IPS-18a (cell line): ENCODE results near the gene IL36G.
"Not testable (repeated sequence)": the region's sequence is repeated elsewhere in the genome, so short reads cannot be mapped to it uniquely, and the experiment has no call there.

Experiments used
- H3K27ac ChIP-seq: one replicate; pipeline ENCODE4 v1.5.1; 2013; ENCODE audit warnings: low read length
- H3K27me3 ChIP-seq: one replicate; pipeline ENCODE4 v1.6.1; 2013; ENCODE audit warnings: mild to moderate bottlenecking, low read length; ENCODE audit not compliant: control insufficient read depth, insufficient read depth
- H3K36me3 ChIP-seq: one replicate; pipeline ENCODE4 v1.6.1; 2013; ENCODE audit warnings: low read depth, low read length; ENCODE audit not compliant: control insufficient read depth
- H3K4me1 ChIP-seq: one replicate; pipeline ENCODE4 v1.6.1; 2013; ENCODE audit warnings: low read depth, low read length; ENCODE audit not compliant: control insufficient read depth
- H3K4me3 ChIP-seq: one replicate; pipeline ENCODE4 v1.5.1; 2013; ENCODE audit warnings: low read length
- H3K9ac ChIP-seq: one replicate; pipeline ENCODE4 v1.6.1; 2013; ENCODE audit warnings: mild to moderate bottlenecking, low read length, moderate library complexity
- H3K9me3 ChIP-seq: one replicate; pipeline ENCODE4 v1.6.1; 2013; ENCODE audit warnings: low read depth, low read length; ENCODE audit not compliant: control insufficient read depth

Gene IL36G

DNA sequence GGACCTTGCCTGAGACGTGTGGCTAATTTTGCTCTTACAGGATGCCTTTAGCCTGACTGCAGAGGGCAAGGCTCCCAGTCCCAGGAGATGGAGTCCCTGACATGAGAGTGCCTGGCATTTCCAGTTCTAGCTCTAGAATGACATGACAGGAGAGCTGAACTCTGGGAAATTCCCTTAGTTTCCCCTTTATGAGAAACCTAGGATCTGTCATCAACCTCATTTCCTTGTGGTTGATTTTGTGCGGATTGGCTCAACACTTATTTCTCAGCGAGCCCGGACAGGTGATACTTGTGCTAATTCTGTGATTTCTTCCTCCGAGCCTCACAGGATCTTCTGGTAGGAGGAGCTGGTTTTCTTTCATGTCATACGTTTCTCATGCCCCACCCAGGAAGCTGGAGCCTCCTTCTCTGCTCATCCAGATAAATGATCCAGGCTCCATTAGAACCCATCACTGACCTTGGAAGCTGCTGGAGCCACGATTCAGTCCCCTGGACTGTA is at the start of gene IL36G:
IL36G (plus strand) TSS at position 448 of the 498 bp plus-strand sequence. CDS start 633 bp downstream, outside the sequence.
- Histone ChIP-seq H3K4me3 (no peak within 1 kb of the TSS), H3K9me3 (no peaks in the 10 kb centered on the region), H3K27ac (no peak within 1 kb of the TSS), H3K9ac (no peak within 1 kb of the TSS), H3K4me1 (no peaks in the 10 kb centered on the region), H3K27me3 (no peaks in the 10 kb centered on the region), H3K36me3 (no peaks in the 10 kb centered on the region)

DNA sequence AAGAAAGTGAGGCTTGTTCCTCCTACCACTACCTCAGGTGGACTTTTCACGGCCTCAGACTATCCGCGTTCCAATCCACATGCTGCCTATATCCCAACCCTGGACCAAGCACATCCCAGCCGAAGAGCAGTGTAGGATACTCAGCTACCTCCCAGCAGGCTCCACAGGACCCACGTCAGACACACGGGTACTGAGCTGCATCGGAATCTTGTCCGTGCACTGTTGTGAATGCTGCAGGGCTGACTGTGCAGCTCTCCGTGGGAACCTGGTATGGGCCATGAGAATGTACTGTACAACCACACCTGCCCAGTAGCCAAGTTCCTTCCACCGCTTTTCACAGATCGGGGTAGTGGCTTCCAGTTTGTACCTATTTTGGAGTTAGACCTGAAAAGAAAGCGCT is 44.5 kb upstream of the IL36G start:
- Histone ChIP-seq H3K4me3 (no peak overlapping the region), H3K27me3 (no peaks in the 10 kb centered on the region), H3K36me3 (no peaks in the 10 kb centered on the region), H3K9me3 (no peaks in the 10 kb centered on the region), H3K27ac (no peak overlapping the region), H3K4me1 (no peaks in the 10 kb centered on the region), H3K9ac (no peak overlapping the region)

DNA sequence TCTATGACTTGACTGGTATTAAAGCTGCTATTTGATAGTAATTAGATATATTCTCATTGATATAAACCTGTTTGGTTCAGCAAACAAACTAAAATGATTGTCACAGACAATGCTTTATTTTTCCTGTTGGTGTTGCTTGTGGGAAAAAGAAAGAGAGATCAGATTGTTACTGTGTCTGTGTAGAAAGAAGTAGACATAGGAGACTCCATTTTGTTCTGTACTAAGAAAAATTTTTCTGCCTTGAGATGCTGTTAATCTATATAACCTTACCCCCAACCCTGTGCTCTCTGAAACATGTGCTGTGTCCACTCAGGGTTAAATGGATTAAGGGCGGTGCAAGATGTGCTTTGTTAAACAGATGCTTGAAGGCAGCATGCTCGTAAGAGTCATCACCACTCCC is 43.7 kb upstream of the IL36G start:
- H3K27ac ChIP-seq, H3K9me3 ChIP-seq, H3K9ac ChIP-seq, H3K4me1 ChIP-seq, H3K27me3 ChIP-seq, H3K4me3 ChIP-seq, H3K36me3 ChIP-seq: not testable (repeated sequence)

DNA sequence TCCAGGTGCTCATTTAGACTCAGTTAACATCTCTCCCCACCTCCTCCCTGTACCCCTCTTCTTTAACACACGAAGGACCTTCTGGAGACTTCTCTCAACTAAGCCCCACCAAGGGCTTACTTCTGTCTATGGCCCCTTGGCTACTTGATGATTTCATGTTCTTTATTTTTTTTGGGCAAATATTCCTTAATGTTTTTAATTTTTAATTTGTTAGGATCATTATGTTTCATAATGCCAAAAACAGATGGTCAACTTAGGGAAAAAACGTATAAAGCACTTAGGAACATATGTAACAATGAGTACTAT is 40.9 kb upstream of the IL36G start:
- Histone ChIP-seq H3K27me3 (no peaks in the 10 kb centered on the region), H3K9me3 (no peaks in the 10 kb centered on the region), H3K4me3 (no peak overlapping the region), H3K36me3 (no peaks in the 10 kb centered on the region), H3K4me1 (no peaks in the 10 kb centered on the region), H3K9ac (no peak overlapping the region), H3K27ac (no peak overlapping the region)

DNA sequence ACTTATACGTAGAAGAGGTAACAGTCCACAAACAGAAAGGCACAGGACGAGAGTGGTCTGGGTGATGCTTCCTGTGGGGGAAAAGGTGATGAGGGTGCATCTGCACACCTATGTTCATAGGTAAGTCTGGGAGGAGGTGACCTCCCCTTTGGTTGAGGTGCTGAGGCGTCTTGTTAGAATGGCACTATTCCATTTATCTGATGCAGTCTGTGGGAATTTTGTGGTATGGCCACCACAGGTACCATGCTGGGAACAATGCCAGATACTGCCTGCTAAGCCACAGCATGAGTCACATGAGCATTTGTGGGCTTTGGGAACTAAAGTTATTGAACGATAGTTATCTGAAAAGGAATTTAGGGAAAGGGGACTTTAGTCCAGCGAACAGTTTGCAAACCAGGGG is 38.9 kb upstream of the IL36G start:
- Histone ChIP-seq H3K4me3 (no peak overlapping the region), H3K9me3 (no peaks in the 10 kb centered on the region), H3K27me3 (no peaks in the 10 kb centered on the region), H3K4me1 (no peaks in the 10 kb centered on the region), H3K27ac (no peak overlapping the region), H3K9ac (no peak overlapping the region), H3K36me3 (no peaks in the 10 kb centered on the region)

DNA sequence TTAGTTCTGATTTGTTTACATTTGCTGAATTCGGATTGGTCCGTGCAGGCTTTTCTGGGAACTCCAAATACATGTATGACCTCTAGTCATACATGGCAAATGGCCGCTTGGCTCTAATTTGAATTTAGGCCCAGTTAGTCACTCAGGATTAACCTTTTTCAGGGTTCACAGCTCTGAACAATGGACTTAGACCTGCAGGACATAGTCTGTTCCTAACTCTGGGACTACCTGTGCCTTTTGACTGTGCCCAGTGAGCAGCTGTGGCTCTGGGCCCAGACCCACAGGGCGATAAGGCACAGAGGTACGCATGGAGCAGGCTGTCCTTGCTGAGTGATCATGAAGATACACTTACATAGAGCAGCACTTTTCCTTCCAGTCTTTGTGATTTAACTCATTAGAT is 38.4 kb upstream of the IL36G start:
- H3K36me3 ChIP-seq: no peaks in the 10 kb centered on the region
- no peak overlapping the region for H3K9ac ChIP-seq
- H3K4me3 ChIP-seq: no peak overlapping the region
- no peaks in the 10 kb centered on the region for H3K27me3 ChIP-seq
- no peaks in the 10 kb centered on the region for H3K9me3 ChIP-seq
- no peak overlapping the region for H3K27ac ChIP-seq
- H3K4me1 ChIP-seq: no peaks in the 10 kb centered on the region

DNA sequence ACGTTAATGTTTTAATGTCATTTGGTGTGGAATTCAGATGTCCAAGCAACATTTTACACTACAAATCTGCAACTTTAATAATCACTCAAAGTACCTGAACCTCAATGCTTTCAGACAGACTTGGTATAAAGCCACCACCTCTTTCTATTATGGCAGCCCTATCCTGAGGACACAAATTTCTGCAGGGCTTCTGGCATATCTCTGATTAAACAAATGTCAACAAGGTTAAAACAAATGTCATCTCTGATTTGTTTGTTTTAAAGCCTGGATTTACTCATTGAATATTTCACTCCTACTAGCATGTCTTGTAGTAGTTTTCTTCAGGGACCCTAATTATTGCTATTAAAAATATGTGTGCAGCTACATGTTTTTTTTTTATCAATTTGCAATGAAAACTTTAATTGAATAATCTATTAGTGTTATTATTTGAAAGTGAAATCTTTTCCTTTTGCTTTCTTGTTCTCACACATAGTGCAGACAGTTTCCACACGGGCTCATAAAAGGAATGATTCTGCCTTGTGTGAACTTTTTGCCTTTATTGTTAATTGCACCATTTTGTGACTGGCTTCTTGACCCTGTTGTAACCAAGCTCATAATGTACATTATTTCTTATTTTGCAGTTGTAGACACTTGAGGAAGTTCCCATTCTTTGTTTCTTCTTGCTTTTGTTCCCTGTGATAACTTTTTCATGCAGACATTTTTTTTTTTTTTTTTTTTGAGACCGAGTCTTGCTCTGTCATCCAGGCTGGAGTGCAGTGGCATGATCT is 36.8 kb upstream of the IL36G start:
- H3K4me1 ChIP-seq: no peaks in the 10 kb centered on the region
- H3K27ac ChIP-seq: no peak overlapping the region
- no peak overlapping the region for H3K9ac ChIP-seq
- H3K27me3 ChIP-seq: no peaks in the 10 kb centered on the region
- no peak overlapping the region for H3K4me3 ChIP-seq
- no peaks in the 10 kb centered on the region for H3K36me3 ChIP-seq
- peaks cover 6% of the 10 kb centered on the region for H3K9me3 ChIP-seq

DNA sequence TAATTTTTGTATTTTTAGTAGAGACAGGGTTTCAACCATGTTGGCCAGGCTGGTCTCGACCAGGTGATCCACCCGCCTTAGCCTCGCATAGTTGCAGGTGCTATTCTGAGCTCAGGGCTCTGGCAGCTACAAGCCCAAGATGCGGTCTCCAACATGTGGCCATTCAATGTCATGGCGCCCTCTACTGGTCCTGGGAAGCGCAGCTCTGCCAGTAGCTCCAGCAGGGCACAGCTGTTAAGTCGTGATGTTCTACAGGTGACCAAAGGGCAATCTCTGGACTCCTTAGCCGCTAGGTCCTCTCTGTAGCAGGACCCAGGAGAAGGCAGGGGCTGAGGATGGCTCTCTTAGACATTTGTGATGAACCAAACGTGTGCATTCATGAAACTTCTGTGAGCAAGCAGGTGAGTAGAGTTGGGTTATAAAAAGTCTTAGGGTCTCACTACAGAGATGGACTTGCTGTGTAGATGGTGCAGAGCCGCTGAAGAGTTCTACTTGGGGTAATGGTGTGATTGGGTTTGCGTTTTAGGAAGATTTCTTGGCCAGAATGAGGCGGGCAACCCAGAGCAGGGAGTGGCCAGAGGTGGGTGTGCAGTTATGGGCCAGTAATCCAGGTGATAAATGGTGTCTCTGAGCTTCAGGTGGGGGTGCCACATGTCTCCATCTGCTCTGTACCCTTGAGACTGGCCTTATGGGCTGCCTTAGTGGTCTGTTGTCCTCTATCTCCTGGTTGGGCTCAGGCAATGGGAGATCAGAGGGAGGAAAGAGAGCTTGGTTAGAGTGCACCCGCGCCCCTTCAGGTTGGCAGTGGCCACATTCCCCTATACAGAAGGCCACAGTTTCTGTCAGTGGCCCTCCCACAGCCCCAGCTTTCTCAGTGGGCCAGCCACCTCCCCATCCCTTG is 35.8 kb upstream of the IL36G start:
- Histone ChIP-seq H3K9ac (no peak overlapping the region), H3K4me3 (no peak overlapping the region)

DNA sequence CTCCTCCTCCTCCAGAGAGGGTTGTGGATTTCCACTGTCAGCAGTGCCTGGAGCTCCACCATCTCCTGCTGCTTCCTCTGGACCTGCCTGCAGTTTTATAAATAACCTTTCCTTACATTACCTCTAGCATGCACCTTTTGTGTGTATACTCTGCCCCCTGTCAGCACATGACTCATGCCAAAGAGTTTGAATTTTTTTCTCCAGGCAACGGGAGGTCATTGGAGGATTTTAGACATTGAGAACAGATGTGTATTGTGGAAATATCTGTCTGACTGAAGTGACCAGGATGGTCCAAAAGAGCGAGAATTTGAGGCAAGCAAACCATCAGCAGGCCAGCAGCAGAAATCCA is 35.2 kb upstream of the IL36G start:
- Histone ChIP-seq H3K9ac (no peak overlapping the region), H3K9me3 (peaks cover 11% of the 10 kb centered on the region), H3K4me1 (no peaks in the 10 kb centered on the region), H3K36me3 (no peaks in the 10 kb centered on the region), H3K27me3 (no peaks in the 10 kb centered on the region), H3K27ac (no peak overlapping the region), H3K4me3 (no peak overlapping the region)

More for the DNA sequence above, 35.8 kb upstream of the IL36G start:
- H3K27me3 ChIP-seq: no peaks in the 10 kb centered on the region
- H3K36me3 ChIP-seq: no peaks in the 10 kb centered on the region
- no peak overlapping the region for H3K27ac ChIP-seq
- H3K9me3 ChIP-seq: peaks cover 6% of the 10 kb centered on the region
- H3K4me1 ChIP-seq: no peaks in the 10 kb centered on the region

DNA sequence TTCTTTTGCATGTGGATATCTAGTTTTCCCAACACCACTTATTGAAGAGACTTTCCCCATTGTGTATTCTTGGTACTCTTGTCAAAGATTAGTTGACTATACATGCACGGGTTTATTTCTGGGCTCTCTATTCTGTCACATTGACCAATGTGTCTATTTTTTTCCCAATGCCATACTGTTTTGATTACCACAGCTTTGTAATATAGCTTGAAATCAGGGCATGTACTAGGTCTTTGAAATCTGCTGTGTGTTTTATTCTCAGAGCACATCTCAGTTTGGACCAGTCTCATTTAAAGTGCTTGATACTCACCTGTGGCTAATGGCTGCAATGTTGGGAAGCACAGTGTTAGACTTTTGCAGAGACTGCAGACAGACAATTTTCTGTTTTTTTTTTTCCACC is 32.8 kb upstream of the IL36G start:
- Histone ChIP-seq H3K4me1 (no peaks in the 10 kb centered on the region), H3K36me3 (no peaks in the 10 kb centered on the region), H3K27ac (no peak overlapping the region), H3K27me3 (no peaks in the 10 kb centered on the region), H3K4me3 (no peak overlapping the region), H3K9me3 (peaks cover 14% of the 10 kb centered on the region), H3K9ac (no peak overlapping the region)

DNA sequence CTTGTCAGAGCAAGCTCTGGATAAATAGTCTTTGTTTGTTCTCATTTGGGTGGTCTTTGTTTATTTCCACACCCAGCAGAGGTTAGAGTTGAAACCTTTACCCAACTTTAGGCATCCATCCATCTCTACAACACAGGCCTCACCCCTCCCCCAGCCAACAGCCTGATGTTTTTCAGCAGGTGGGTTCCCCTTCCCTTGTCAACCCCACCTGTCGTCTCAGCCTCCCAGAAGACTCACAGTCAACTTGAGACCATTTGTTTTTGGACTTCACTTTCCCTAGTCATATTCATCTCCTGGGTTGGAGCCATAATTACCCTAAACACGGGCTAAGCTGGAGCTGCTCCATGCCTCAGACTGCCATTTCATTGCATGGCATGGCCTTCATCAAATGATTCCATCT is 31.7 kb upstream of the IL36G start:
- H3K36me3 ChIP-seq: no peaks in the 10 kb centered on the region
- H3K4me3 ChIP-seq: no peak overlapping the region
- H3K4me1 ChIP-seq: no peaks in the 10 kb centered on the region
- no peak overlapping the region for H3K9ac ChIP-seq
- no peak overlapping the region for H3K27ac ChIP-seq
- H3K27me3 ChIP-seq: no peaks in the 10 kb centered on the region
- H3K9me3 ChIP-seq: peaks cover 14% of the 10 kb centered on the region

DNA sequence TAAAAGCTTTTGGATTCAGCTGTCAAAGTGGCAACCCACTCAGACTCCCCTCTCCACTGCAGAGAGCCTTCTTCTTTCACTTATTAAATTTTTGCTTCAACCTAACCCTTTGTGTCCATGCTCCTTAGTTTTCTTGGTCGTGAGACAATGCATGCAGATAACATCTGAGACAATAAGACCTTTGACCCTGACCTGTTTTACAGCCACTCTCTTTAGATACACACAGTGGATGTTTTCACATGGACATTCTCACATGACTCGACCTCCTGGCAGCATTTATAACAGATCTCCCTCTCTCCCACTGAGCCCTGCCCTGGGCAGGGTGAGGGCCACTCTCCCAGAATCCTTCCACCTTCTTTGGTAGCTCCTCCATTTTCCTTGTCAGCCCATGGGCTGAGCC is 30.4 kb upstream of the IL36G start:
- H3K9me3 ChIP-seq: peaks cover 14% of the 10 kb centered on the region
- no peaks in the 10 kb centered on the region for H3K27me3 ChIP-seq
- no peaks in the 10 kb centered on the region for H3K36me3 ChIP-seq
- H3K9ac ChIP-seq: no peak overlapping the region
- no peak overlapping the region for H3K4me3 ChIP-seq
- no peak overlapping the region for H3K27ac ChIP-seq
- no peaks in the 10 kb centered on the region for H3K4me1 ChIP-seq
